GM21381 (cell line): ENCODE data around the gene TNIP2.

Experiments
- ATAC-seq: cut with Tn5 transposase; IDR thresholded peaks from one replicate; pipeline ENCODE4 v1.9.1; 2021; ENCODE audit warnings: mild to moderate bottlenecking, moderate library complexity; ENCODE audit not compliant: unreplicated experiment

Gene TNIP2

DNA sequence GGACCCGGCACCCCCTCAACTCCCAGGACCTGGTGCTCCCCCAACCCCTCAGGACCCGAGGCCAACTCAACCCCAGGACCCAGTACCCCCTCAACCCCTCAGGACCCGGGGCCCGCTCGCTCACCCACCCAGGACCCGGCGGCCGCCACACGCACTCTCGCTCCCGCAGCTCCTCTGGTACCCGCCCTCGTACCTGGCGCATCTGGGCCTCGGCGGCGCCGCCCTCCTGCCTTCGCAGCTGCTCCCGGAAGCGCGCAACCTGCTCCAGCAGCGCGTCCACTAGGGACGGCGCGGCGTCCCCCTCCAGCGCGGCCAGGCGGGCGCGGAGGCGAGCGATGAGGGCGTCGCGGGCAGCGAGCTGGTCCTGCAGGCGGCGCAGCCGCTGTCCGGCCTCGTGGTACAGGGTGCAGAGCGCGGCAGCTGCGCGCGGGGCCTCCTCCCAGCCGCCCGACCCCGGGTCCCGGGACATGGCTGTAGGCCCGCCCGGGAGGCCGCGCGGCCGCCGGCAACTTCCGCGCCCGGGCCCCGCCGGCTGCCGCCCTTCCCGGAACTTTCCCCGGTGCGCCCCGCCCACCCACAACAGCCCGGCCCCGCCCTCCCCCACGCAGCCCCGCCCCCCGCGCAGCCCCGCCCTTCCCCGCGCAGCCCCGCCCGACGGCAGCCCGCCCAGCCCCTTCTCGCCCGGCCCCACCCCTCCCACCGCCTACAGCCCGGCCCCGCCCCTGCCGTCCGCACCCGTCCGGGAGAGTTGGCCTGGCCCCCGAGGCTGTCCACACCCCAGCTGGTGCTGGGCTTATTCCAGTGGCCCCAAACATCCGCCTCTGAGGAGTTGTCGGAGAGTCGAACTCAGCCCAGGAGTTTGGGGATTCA, at the start of gene TNIP2:
Gene TNIP2 (minus strand): TSS at position 516 of the 870 bp plus-strand sequence. CDS start 47 bp downstream, at position 469.
- ATAC-seq = peak; percentile 69

GRCh38 chr4:2804973-2805501, 48.9 kb upstream of the TNIP2 start:
- no peak for ATAC-seq

DNA sequence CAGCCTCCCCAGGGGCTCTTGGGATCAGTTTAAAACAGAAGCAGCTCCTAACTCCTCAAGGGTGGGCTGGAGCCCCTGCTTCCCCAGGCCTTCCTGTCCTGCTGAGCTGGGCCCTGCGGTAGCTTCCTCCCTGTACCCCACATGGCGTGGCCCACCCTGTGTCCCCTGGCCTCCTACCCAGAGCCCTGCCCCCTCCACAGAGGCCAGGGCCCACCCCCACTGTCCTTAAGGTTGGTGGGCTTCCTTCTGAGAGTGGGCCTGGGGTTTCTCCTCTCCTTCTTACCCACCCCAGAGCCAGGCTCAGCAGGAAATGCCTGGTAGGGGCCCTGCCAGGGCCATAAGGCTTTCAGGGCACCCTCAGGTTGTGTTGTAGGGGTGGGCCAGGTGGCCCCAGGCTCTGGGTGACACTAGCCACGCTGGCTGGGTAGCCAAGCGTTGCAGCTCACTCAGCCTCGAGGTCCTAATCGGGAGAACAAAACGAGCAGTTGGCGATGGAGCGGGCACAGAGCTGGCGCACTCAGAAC, 48.4 kb upstream of the TNIP2 start:
- no peak for ATAC-seq

- ATAC-seq = no peak
Measured at GRCh38 chr4:2803624-2804448, 47.7 kb upstream of the TNIP2 start.

DNA sequence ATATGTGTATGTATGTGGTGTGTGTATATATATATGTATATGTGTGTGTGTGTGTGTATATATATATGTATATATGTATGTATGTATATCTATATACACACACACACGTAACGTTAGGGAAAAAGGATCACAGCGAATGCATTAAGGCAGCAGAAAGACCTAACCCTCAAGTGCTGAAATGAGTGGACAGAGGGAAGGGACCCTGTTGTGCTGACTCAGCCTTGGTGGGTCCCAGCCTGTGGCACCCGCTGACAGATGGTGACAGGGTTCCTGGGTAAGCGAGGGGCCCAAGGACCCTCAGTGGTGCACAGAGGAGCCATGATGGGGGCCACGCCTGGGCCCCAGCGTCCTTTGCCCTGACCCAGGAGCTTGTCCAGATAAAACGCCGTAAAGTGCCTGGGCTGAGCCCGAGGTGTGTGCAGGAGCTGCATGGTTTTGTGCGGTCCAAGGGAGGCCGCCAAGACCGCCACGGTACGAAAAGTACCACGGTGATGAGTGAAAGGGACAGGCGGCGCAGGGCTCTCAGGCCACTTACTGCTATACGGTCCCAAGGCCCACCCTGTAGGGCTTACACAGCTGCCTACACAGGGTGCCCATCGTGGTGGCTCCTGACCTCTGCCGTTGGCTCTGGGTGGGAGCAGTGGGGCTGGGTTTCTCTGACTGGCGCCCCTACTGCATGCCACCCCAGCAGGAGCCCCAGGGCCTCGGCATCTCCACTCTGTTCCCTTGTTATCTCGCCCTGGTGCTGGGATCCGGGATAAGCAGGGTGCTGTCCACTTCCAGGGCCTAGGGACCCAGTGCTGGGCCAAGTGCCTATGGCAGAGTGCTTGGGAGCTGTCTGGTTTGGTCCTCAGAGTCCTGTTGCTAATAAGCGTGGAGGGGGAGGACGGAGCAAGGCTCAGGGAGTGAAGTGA, 46.7 kb upstream of the TNIP2 start:
- ATAC-seq = no peak

DNA sequence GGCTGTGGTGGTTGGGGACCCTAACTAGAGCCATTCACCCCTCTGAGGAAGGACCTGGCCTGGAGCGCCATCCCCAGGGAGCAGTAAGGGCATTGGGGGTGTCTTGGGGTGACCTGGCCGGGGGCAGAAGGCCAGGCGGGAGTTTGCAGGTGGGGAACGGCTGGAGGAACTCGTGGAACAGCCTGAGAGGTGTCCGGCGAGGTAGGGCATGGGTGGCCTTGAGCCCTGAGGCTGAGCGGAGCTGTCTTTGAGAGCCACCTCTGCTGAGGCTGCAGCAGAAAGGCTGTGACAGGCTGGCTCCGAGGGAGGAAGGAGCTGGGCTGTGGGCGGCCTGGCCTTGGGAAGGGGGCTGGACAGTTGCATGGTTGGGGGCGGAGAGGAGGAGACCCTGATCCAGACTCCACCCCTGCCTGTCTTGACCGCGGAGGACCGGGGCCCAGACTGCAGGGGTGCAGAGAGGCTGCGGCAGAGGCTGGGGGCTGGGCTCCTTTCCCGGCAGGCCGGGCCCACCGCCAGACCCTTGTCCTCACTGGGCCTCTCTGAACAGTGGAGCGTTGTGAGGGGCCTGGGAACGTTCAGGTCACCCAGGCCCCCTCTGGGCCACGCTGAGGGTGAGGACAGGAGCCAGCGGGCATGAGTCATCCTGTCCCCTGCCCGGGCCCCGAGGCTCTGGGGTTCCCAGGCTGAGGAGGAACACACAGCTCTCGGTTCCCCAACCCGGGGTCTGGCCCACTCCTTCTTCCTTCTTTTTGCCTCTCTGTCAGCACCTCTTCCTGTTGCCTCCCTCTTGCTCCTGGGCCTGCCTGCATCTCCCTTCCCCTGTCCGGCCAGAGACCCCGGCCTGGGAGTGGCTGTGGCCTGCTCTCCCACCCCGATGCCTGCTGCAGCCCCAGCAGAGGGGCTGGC, 44.8 kb upstream of the TNIP2 start:
- ATAC-seq = no peak

- ATAC-seq = no peak
Measured at GRCh38 chr4:2799971-2800690, 44.0 kb upstream of the TNIP2 start.

DNA sequence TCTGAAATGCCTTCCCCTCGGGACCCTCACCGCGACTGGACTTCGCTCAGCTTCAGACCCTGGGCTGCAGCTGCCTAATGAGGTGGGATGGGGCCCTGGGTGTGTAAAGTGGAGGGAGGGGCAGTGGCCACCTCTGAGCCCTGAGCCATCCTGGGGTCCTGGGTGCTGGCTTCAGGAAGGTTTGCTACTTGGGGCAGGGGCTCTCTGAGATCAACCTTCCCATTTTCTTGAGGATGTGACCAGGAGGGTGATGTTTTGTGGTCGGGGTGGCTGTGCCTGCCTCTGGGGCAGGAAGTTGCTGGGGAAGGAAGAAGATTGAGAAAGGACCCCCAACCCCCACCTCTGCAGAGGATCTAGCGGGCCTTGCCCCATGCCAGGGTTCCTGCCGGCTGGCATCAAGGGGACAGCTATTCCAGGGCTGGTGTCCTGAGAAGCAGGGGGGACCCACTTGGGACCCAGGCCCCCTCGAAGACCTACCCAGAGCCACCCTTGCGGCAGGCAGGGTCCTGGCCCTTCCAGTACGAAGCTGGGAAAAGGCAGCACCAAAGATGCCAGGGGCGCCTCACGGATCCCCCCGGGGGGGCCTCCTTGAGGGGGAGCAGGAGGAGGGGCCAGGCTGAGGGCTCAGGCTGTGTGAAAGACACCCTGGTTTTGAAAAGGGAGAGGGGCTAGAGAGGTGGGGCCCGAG, 43.2 kb upstream of the TNIP2 start:
- ATAC-seq = no peak

DNA sequence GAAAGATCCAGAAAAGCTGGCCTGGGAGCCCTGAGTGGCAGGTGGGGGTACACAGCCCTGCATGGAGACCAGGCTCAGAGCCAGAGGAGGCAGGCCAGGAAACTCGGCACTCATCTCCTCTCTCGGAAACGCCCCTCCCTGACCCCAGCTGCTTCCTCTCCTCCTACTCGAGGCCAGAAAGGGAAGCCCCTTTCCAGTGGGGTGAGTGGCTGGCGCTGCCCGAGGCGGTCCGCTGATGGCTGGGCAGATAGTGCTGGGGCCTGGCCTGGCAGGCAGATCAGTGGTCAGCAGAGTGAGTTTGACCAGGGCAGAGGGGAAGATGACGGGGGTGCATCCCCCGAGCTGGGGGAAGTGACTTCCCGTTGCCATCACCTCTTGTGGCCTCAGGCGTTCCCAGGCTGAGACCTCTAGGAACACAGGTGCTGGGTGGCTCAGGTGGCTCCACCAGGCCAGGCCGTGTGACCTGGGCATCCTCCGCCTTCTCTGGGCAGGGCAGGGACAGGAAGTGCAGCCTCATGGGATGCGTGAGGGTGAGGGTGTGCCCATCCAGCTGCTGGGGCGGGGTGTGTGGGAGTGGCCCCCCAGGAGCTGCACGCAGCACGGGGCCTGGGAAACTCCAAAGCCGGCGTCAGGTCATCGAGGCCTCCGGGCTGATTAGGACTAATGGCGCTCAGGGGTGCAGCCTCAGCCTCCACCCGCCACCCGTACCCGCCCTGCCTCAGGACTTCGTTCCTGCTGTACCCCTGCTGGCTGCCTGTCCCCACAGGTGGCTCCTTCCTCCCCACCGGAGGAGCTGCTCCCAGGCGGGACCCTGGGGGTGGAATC, 42.5 kb upstream of the TNIP2 start:
- ATAC-seq = peak; percentile 28

DNA sequence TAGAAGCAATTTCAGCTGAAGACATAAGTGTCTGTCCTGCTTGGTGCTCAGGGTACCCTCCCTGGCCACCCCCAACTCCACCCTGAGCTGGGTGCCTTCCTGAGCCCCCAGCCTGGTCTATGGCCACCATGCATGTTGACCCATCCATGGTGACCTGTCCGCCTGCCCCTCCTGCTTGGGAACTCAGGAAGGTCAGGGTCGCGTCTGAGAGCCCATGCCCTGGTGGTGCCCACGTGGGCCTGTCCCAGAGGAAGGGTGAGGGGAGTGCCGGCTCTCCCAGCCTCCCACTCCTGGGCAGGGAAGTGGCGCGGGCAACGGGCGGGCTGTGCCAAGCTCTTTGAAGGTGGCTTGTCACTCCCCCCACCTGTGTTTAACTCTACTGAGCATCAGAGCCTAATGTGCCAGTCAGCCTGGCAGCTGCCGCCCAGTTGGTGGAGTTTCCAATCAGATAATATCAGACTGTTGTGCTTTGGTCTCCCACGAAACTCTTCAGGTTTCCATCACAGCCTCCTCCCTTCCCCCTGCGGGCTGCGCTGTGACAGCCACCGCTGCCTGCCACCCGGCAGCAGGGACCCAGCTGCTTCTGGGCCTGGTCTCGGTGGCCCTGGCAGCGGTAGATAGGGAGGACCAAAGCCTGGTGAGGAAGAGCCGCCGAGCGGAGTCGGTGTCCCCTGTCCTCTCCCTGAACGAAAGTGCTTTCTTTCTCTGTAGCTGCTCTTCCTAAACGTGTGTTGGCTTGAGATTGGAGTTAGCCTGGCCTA, 41.6 kb upstream of the TNIP2 start:
- ATAC-seq = no peak

- ATAC-seq = no peak
Measured at GRCh38 chr4:2796849-2797544, 40.9 kb upstream of the TNIP2 start.

DNA sequence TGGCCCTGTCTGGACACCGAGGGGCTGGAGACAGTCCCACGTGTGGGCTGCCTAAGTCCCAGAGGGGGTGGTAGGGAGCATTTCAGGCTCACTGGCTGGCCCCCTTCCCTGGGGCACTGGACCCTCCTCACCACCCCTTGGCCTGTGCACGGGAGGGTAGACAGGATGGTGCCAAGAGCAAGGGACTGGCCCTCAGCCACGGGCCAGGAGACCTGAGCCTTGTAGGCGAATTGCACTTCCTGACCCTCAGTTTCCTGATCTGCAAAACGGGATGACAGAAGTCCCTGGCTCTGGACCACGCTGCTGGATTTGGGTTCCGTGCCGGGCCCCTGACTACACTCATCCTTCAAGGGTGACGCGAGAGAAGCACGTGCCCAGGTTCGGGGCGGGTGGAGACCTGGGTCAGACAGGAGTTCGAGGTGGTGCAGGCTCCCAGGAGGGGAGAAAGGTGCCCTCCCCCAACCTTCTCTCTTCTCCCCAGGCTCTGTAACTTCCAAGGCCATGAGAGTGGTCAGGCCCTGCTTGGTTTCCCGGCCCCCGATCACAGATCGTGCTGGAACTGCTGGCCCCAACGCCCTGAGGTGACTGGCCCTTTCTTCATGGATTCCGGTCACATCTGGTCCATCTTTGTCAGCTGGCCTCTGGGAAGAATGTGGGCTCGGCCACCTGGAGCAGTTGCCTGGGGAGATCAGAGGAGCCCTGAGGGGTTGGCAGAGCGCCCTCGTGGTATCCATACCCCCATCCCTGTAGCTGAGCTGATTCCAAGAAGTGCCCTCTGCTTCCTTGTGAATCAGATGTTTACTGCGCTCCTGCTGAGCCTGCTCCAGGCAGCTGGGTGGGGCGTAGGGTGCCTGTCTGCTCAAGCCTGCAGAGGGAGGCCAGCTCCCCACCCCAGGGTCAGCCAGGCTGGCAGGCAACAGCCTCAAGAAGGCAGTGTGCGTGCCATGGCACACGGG, 40.0 kb upstream of the TNIP2 start:
- ATAC-seq = no peak

DNA sequence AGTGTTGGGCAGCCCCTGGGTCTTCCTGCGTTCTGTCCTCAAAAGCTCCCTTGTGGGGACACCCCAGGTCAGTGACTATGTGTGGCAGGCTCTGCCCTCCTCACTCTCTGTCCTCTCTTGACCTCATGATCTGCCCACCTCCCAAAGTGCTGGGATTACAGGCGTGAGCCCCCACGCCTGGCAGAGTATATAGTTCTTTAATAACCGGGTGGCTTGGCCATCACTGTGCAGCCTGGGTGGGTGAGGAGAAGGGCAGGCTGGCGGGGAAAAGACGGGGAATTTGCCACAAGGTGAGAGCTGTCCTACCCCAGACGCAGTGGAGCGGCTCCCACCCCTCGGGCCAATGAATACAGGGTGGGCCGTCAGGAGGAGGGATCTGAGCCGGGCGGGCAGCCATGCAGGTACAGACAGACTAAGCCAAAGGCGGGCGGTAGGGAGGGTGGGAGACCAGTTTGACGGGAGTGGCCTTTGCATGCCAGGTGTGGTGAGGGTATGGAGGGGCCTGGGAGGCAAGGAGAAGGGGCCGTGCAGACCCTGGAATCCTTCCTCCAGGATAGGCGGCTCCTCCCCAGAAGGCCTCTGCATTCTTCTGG, 39.3 kb upstream of the TNIP2 start:
- no peak for ATAC-seq

- no peak for ATAC-seq
Measured at GRCh38 chr4:2794486-2795299, 38.6 kb upstream of the TNIP2 start.
